ENCODE results near the gene ZNF175.

Gene ZNF175

DNA sequence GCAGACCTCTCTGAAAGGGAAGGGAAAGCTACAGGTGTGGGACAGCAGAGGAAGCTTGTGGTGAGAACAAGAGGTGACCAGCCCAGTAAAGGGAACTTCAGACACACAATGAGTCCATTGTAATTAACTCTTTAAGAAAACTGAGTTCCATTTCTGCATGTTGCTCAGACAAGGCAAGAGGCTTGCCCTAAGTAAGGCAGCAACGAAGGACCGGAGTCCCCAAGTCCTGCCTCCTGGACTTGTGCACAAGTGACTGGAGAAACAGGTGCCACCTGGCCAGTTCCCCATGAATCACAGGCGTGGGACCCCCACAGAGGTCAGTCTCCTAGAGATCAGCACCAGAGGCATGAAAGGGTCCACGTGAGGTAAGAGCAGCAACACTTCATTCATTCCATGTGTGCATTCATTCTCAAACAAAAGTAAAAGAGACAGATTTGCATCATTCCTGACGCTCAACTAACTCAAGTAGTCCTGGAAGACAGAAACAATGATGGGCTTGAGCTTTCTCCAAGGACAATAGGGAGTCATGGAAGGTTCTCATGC is 24.9 kb upstream of the ZNF175 start:
- TF ChIP-seq GATA2 (IDR thresholded peaks at IDR 0.05; ENCODE audit: low read depth, low read length), result no peak
- TF ChIP-seq GATA3 (IDR thresholded peaks at IDR 0.05; ENCODE audit: low read depth, low read length), result no peak

DNA sequence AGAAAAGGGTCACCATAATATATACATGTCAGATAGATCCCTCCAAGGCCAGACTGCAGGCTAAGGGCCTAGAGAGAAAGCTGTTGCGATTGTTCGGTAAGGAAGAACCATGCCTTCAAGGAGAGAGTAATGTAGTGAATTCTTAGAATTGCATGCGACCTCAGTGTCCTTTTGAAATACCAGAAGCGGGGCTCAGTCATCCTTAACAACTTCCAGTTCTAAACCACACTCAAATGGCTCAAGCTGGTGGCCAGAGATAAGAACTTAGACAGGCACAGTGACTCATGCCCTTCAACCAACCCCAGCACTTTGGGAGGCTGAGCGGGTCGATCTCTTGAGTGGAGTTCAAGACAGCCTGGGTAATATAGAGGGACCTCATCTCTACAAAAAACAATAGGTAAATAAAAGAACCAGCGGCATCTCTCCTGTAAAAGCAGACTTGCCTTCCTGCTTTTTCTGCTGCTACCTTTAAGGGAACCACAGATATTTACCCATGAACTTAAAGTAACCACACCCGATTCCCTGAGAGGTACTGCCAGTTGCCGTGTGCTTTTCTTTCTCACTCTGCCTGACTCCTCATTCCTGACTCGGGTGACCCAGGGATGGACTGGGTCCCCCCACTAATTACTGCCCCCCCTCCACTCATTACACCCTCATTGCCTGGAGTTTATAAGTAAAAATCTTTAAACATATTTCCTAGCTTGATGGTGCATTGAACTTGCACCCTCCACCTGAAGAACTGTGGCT is 24.3 kb upstream of the ZNF175 start:
- no peak for TF ChIP-seq GATA2 (IDR thresholded peaks at IDR 0.05; ENCODE audit: low read depth, low read length)
- no peak for TF ChIP-seq GATA3 (IDR thresholded peaks at IDR 0.05; ENCODE audit: low read depth, low read length)

DNA sequence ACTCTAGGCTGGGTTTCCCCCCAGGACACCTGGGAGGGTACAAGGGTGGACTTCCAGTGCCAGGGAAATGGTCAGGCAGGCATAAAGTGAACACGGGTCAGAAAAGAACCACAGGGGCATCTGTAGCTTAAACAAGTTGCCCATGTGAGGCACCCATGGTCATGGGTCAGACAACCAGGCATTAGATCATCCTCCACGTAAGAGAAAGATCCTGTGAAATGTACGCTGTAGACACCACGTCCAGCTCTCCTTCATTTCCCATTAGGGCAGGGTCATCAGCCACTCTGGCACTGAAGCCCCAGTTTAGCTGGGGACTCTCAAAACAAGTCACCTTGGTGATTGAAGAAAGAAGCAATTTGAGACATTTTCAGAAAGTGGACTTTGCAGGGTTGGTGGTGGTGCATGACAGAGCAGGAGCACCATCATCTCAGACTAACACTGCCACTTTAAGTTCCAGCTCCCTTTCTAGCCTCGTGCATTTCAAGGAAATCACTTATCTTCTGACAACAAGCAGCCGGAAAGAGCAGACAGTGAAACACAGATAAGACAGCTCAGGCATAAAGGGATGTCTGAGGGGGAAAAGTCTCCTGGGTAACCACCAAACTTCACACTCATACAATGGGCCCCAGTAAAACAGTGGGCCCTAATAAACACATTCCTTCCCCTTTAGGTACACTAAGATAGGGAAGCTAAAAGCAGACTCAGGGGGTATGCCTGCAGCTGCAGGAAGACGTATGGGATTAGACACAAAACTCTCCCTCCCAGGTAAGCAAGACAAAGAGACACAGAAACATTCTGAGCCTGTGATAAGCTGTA is 23.5 kb upstream of the ZNF175 start:
- TF ChIP-seq GATA3 (IDR thresholded peaks at IDR 0.05; ENCODE audit: low read depth, low read length), result no peak
- TF ChIP-seq GATA2 (IDR thresholded peaks at IDR 0.05; ENCODE audit: low read depth, low read length), result no peak

DNA sequence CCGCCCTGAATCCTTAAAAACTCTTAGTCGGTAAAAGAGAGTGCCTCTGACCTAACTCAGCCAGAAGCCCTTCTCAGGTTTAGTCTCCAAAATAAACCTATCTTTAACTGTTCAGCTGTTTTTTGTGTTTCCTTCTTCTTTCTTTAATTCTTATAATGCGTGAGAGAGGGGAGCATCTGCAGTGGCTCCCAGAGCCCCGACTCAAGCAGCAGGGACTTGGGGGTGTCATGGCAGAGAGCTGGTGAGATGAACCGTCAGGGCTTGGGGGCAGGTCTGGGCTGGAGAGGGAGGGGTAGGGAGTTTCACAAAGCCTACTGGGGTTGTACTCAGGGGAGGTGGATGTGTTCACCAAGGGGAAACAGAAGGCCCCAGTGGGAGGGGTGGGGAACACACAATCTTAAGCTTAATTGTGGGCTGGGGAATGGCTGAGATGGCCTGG is 22.9 kb upstream of the ZNF175 start:
- no peak for TF ChIP-seq GATA3 (IDR thresholded peaks at IDR 0.05; ENCODE audit: low read depth, low read length)
- no peak for TF ChIP-seq GATA2 (IDR thresholded peaks at IDR 0.05; ENCODE audit: low read depth, low read length)

DNA sequence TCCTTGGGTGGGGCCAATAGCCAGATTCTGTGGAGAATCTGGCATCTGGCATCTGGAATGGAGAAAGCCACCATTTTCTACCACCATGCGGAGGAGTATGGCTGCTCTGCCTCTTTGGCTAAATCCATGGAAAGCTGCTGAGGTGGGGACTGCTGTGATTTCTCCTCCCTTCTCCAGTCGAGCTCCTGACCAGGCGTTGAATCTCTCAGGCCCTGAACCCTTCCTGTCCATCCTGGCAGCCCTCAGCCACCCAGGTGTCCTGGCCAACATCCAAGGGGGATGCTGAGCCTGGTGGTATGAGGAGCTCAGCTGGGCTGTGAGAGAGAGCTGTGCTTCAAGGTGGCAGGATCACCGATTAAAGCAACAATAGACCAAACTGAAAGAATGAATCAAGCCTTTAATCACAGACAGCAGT is 22.2 kb upstream of the ZNF175 start:
- no peak for TF ChIP-seq GATA3 (IDR thresholded peaks at IDR 0.05; ENCODE audit: low read depth, low read length)
- no peak for TF ChIP-seq GATA2 (IDR thresholded peaks at IDR 0.05; ENCODE audit: low read depth, low read length)

DNA sequence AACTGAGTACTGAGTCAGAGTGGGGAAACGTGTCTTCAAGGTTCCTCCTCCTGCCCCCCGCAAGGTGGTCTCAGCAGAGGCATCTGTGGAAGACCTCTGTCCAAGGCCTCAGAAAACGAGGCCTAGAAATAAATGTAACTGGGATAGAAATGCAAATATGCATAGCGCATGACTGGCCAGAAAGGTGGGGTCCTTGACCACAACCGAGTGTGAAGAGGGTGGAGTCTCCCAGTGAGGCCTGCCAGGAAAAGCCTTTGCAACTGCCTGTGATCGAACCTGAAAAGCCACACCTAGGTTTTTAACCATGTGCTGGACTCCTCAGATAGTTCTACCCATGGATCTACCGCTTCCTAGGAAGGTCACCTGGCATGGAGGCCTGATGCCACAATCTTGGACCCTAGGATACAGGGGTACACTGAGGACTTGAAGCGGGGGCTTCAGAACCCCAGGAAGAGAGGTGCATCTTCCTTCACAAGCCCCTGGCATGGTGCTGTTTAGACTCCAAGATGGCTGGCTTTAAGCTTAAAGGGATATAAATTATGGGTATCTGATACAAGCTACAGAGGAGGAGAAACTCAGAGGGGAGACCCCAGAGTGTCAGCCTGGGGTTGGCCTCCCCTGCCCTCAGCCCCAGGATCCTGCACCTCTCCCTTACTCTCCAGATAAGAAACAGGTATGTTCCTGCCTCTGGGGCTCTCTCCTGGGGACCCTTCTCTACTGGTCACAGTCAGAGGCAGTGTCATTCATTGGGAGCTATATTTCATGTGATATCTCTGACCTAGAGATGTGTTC is 21.4 kb upstream of the ZNF175 start:
- no peak for TF ChIP-seq GATA3 (IDR thresholded peaks at IDR 0.05; ENCODE audit: low read depth, low read length)
- TF ChIP-seq GATA2 (IDR thresholded peaks at IDR 0.05; ENCODE audit: low read depth, low read length), result no peak

DNA sequence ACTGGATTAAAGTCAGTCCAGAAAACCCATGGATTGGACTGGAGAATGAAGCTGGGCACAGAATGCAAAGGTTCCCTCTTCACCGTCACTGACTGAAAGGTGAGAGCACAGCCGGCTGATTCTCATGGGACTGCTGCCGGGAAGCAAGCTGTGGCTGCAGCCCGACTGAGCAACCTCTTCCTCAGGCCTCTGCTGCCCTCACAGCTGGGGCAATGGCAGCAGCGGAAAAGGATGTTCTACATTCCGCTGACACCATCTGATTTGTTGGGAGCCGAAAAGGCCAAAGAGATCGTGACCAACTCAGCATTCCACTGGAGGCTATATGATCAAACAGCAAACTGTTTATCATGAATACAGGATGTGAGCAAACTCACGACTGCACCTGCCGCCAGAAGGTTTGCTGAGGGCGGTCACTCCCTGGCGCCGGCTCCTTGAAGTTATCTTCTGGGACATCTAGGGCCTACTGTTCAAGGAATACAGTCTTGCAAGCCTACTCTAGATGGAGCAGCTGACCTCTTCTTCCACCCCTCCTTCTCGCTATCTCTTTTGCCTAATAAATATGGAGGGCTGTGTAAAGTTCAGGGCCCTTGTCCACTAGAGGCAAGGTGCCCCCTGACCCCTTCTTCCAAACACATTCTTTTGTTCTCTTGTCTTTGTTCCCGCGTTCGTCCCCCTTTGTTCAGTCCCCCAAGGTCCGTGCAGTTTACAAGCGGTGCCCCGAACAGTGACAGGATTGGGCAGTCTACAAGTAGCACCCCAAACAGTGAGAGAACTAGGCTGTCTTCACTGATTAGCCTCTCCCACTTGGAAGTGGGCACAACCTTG is 20.0 kb upstream of the ZNF175 start:
- no peak for TF ChIP-seq GATA2 (IDR thresholded peaks at IDR 0.05; ENCODE audit: low read depth, low read length)
- TF ChIP-seq GATA3 (IDR thresholded peaks at IDR 0.05; ENCODE audit: low read depth, low read length), result no peak

DNA sequence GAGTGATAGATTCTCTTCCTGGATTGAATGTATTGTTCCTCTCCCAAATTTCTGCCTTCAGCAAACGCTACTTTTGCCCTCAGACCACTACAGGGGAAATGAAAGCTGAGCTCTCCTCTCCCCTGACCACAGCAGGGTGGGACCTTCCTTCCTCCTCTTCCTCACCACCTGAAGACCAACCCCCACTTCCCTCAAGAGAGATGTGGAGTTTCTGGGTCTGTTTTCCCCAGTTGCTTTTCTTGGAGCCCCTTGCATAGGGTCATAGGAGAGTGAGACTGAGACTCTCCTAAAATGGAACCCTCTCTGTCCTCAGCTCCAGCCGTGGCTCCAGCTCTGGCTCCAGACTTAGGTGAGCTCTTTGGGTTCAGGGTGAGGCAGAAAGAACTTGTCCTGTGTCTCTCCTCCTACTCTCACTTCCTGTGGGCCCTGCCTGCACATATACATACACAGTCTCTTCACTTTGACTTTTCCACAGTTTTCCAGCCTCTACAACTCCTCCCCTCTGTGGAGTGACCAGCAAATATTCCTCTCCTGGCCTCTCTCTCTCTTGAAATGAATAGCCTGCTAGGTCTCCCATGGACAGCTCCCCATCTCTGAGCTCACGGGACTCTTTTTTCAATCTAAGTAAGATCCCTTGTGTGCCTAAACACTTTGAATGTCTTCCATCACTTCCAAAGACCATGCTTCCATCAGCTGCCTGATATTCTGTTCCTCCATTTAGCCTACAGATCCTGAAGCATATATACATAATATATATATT is 19.2 kb upstream of the ZNF175 start:
- no peak for TF ChIP-seq GATA3 (IDR thresholded peaks at IDR 0.05; ENCODE audit: low read depth, low read length)
- TF ChIP-seq GATA2 (IDR thresholded peaks at IDR 0.05; ENCODE audit: low read depth, low read length), result no peak

DNA sequence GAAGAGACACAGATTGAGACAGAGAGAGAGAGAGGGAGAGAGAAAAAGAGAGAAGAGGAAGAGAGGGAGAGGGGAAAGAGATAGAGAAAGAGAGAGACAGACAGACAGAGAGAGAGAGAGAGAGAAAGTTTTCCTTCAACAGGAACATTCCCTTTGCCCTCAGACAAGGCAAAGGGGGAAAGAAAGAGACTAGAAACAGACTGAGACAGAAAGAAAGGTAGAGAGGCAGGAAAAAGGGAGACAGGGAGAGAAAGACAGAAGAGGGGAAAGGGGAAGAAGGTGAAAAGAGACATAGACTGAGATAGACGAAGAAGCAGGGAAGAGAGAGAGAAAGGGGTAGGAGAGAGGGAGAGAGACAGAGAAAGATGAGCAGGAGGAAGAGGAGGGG is 18.5 kb upstream of the ZNF175 start:
- no peak for TF ChIP-seq GATA2 (IDR thresholded peaks at IDR 0.05; ENCODE audit: low read depth, low read length)
- no peak for TF ChIP-seq GATA3 (IDR thresholded peaks at IDR 0.05; ENCODE audit: low read depth, low read length)

DNA sequence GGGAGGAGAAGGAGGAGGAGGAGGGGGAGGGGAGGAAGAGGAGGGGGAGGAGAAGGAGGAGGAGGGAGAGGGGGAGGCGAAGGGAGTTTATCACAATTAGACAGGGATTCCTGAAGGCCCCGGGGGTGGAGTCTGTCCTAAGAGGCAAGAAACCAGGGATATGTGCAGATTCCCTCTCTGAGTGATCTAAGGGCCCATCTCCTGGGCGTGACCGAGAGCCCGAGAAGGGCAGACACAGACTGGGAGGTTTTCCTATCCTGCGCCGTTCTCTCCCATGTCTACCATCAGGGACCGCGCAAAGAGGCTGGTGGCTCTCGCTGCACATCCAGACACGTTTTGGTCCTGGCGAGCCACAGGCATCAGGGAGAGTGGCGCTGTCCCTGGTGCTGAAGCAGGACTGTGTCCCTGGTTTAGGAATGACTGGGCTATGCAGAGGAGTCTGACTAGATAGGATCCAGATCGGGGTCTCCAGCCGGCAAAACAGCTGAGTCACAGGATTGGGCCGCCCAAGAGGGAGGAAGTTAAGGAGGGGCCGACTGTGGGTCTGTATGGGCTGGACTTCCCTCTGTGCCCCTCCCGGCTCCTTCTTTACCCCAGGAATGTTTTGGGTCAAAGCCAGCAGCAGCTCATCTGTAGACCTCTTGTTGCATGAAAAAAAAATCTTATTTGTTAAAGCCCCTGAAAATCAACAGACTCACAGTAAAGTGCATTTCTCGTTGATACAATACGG is 17.9 kb upstream of the ZNF175 start:
- TF ChIP-seq GATA3 (IDR thresholded peaks at IDR 0.05; ENCODE audit: low read depth, low read length), result no peak
- TF ChIP-seq GATA2 (IDR thresholded peaks at IDR 0.05; ENCODE audit: low read depth, low read length), result no peak

DNA sequence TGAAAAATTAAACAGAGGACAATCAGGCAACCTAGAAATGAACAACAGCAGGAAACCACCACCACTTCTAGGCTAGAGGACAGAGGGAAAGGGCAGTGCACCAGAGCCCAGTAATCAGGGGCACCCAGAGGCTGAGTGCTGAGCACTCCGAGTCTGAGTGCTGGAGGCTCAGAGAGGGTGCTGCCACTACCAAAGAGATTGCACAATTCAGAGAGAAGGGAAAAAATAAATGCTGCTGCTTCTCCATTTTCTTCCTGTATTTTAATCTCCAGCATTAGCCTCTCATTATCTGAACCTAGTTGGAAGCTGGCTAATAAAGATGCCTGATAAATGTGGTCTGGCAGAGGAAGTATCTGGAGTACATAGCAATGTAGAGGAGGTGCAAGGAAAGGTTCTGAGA is 11.8 kb upstream of the ZNF175 start:
- TF ChIP-seq GATA3 (IDR thresholded peaks at IDR 0.05; ENCODE audit: low read depth, low read length) (no peak), GATA2 (IDR thresholded peaks at IDR 0.05; ENCODE audit: low read depth, low read length) (no peak)

DNA sequence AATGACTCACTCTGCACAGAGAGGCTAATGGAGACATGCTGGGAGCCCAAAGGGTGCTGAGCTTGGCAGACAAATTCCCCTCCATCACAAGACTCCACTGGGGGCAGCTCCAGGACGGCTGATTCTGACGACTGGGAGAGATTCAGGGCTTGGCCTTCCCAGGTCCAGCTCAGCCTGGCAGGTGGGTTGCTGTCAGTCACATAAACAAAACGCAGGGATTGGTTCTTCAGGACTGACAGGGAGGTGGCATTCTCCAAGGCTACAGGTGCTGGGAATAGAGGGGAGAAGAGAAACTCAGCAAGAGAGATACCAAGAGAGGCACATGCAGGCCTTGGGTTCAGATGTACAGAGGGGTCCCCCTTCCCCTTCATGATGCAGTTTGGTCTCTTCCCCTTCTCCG is 10.7 kb upstream of the ZNF175 start:
- TF ChIP-seq GATA3 (IDR thresholded peaks at IDR 0.05; ENCODE audit: low read depth, low read length), result no peak
